RWPE2 (cell line): Measurements from ENCODE around the gene CCL26.

Source experiments
- ATAC-seq: fragments of 200-7000 bp; cut with Tn5 transposase; 3 replicates; pipeline ENCODE4 v1.9.1; 2021; ENCODE audit warnings: low read depth
- DNase-seq: peaks from one replicate; pipeline ENCODE4 v3.0.0-alpha.2; 2020; ENCODE audit warnings: low spot score
- H3K27ac ChIP-seq: fragments of 450-650 bp; 2 replicates; pipeline ENCODE4 v1.5.1; 2017; ENCODE audit warnings: mild to moderate bottlenecking; ENCODE audit not compliant: poor library complexity, severe bottlenecking
- H3K27me3 ChIP-seq: fragments of 250-450 bp; sonication (Bioruptor Pico); 2 replicates; pipeline ENCODE4 v1.5.1; 2021; ENCODE audit warnings: mild to moderate bottlenecking, moderate library complexity; ENCODE audit not compliant: insufficient read depth, poor library complexity, severe bottlenecking
- H3K36me3 ChIP-seq: fragments of 250-450 bp; sonication (Bioruptor Pico); 2 replicates; pipeline ENCODE4 v1.5.1; 2020; ENCODE audit warnings: low read depth, mild to moderate bottlenecking, moderate library complexity
- H3K4me1 ChIP-seq: fragments of 250-450 bp; sonication (Bioruptor Pico); 2 replicates; pipeline ENCODE4 v1.5.1; 2021; ENCODE audit warnings: mild to moderate bottlenecking, moderate library complexity; ENCODE audit not compliant: insufficient read depth, poor library complexity, severe bottlenecking
- H3K4me3 ChIP-seq: fragments of 250-450 bp; sonication (Bioruptor Pico); 2 replicates; pipeline ENCODE4 v1.5.1; 2021; ENCODE audit warnings: mild to moderate bottlenecking, moderate library complexity; ENCODE audit not compliant: severe bottlenecking
- H3K9me3 ChIP-seq: fragments of 250-450 bp; sonication (Bioruptor Pico); 2 replicates; pipeline ENCODE4 v1.5.1; 2021; ENCODE audit warnings: mild to moderate bottlenecking, moderate library complexity; ENCODE audit not compliant: severe bottlenecking
- CTCF ChIP-seq: fragments of 450-650 bp; IDR thresholded peaks from one replicate; pipeline ENCODE4 v1.5.1; 2017; ENCODE audit warnings: mild to moderate bottlenecking, moderate library complexity; ENCODE audit not compliant: poor library complexity, severe bottlenecking

CCL26 gene, protein sequence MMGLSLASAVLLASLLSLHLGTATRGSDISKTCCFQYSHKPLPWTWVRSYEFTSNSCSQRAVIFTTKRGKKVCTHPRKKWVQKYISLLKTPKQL

DNA sequence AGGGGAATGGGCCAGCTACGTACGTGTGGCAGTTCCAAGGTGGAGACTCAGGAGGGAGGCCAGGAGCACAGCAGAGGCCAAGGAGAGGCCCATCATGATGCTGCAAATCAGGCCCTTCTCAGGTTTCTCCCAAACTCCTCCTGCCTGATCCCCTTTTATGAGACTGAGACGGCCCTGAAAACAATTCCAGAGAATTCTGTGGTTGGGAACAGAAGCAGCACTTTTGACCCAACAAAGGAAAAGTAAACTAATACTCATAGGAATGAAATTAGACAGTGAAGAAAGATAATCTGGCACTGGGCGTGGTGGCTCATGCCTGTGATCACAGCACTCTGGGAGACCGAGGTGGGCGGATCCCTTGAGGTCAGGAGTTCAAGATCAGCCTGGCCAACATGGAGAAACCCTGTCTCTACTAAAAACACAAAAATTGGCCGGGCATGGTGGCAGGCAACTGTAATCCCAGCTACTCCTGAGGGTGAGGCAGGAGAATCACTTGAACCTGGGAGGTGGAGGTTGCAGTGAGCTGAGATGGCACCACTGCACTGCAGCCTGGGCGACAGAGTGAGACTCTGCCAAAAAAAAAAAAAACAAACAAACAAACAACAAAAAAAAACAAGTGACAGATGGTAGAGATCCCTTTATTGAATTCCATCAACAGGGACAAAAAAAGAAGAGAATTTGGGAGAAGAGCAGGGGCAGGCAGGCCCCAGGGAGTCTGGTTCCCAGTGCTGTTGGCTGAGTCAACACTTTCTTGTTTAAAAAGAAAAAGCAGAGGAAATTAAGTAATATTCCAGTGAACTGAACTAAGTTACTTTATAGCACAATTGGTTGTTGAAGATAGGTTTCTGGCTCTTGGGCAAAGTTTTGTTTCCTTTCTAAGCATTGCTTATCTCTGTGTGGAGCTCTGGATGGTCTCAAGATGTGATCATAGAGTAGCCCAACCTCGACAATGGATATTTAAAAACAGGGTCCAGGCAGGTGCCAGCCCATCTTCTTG is at the start of gene CCL26:
Gene CCL26 (minus strand): TSS at position 131 of the 997 bp plus-strand sequence. CDS start 35 bp downstream, at position 96.
- no peak within 1 kb of the TSS for H3K4me3 ChIP-seq
- H3K27ac ChIP-seq = no peak within 1 kb of the TSS

DNA sequence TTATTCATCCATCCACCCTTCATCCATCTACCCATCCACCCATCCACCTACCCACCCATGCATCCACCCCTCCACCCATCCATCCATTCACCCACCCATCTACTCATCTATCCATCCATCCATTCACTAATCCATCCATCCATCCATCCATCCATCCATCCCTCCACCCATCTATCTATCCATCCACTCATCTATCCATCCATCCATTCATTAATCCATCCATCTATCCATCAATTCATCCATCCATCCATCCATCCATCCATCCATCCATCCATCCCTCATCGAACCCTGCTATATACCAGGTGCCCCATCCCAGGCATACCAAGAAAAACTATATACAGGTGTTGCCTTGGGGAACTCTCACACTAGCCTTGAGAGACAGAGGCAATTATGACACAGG is 48.7 kb upstream of the CCL26 start:
- H3K4me3 ChIP-seq = no peak overlapping the region
- ATAC-seq (no peak), DNase-seq (no peak)
- no peaks in the 10 kb centered on the region for H3K9me3 ChIP-seq
- TF ChIP-seq CTCF = no peak
- no peak overlapping the region for H3K27ac ChIP-seq
- H3K27me3 ChIP-seq = no peaks in the 10 kb centered on the region
- no peaks in the 10 kb centered on the region for H3K4me1 ChIP-seq
- H3K36me3 ChIP-seq = no peaks in the 10 kb centered on the region

More for the DNA sequence above, at the start of gene CCL26:
- no peaks in the 10 kb centered on the region for H3K36me3 ChIP-seq
- peaks cover 7% of the 10 kb centered on the region for H3K4me1 ChIP-seq
- DNase-seq (peak; percentile 64), ATAC-seq (peak; percentile 78)
- no peak for TF ChIP-seq CTCF
- no peaks in the 10 kb centered on the region for H3K9me3 ChIP-seq
- no peaks in the 10 kb centered on the region for H3K27me3 ChIP-seq

- Histone ChIP-seq H3K4me3 (no peak overlapping the region), H3K27me3 (no peaks in the 10 kb centered on the region), H3K4me1 (no peaks in the 10 kb centered on the region), H3K9me3 (no peaks in the 10 kb centered on the region), H3K36me3 (no peaks in the 10 kb centered on the region), H3K27ac (no peak overlapping the region)
- TF ChIP-seq CTCF = no peak
- DNase-seq (no peak), ATAC-seq (no peak)
Measured at GRCh38 chr7:75819711-75820110, 47.7 kb upstream of the CCL26 start.

DNA sequence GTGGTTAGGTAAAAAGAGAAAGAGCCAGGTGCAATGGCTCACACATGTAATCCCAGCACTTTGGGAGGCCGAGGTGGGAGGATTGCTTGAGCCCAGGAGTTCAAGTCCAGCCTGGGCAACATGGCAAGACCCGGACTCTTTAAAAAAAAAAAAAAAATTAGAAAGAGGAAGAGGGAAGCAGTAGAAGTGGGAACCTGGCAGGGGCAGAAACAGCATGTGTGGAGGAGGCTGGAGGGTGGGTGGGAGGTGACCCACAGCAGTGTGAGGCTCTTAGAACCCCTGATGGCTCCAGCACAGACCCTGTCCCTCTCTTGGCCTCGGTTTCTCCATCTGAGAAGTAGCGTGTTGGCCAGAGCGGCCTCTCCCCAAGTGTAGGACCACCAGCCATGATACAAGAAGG is 46.5 kb upstream of the CCL26 start:
- no peaks in the 10 kb centered on the region for H3K27me3 ChIP-seq
- ATAC-seq (no peak), DNase-seq (no peak)
- H3K4me3 ChIP-seq = no peak overlapping the region
- H3K27ac ChIP-seq = no peak overlapping the region
- no peak for TF ChIP-seq CTCF
- H3K36me3 ChIP-seq = no peaks in the 10 kb centered on the region
- no peaks in the 10 kb centered on the region for H3K4me1 ChIP-seq
- no peaks in the 10 kb centered on the region for H3K9me3 ChIP-seq
